Neural progenitor cell (in vitro differentiated cells): ENCODE data around the gene CC2D2B. TPM values are rescaled to one million over a fixed set of nuclear protein-coding genes. Genes with fewer than 3 reads are reported as not detected.

ENCODE experiments used
- DNase-seq: peaks from one replicate; pipeline ENCODE4 v3.0.0-alpha.2; 2016; ENCODE audit warnings: low spot score
- H2AFZ ChIP-seq: fragments of 200-600 bp; sonication (generic); replicated peaks from 2 replicates; pipeline ENCODE4 v1.6.1; 2016; ENCODE audit warnings: antibody characterized with exemption
- H3F3A ChIP-seq: fragments of 200-600 bp; sonication (generic); 2 replicates; pipeline ENCODE4 v1.6.1; 2016; ENCODE audit warnings: antibody characterized with exemption, low read depth
- H3K27ac ChIP-seq: fragments of 200-600 bp; sonication (generic); 2 replicates; pipeline ENCODE4 v1.5.1; 2016; ENCODE audit warnings: mild to moderate bottlenecking
- H3K27me3 ChIP-seq: fragments of 200-600 bp; sonication (generic); 2 replicates; pipeline ENCODE4 v1.6.1; 2016; ENCODE audit warnings: mild to moderate bottlenecking, moderate library complexity
- H3K36me3 ChIP-seq: fragments of 200-600 bp; sonication (generic); 2 replicates; pipeline ENCODE4 v1.5.1; 2016
- H3K4me1 ChIP-seq: fragments of 200-600 bp; sonication (generic); 2 replicates; pipeline ENCODE4 v1.6.1; 2016; ENCODE audit warnings: mixed run types
- H3K4me2 ChIP-seq: fragments of 200-600 bp; sonication (generic); 2 replicates; pipeline ENCODE4 v1.6.1; 2016
- H3K4me3 ChIP-seq: fragments of 200-600 bp; sonication (generic); 2 replicates; pipeline ENCODE4 v1.5.1; 2016
- H3K79me2 ChIP-seq: fragments of 200-600 bp; sonication (generic); 2 replicates; pipeline ENCODE4 v1.6.1; 2016; ENCODE audit warnings: low read depth
- H3K9ac ChIP-seq: fragments of 200-600 bp; sonication (generic); 2 replicates; pipeline ENCODE4 v1.6.1; 2016
- H3K9me3 ChIP-seq: fragments of 200-600 bp; sonication (generic); 2 replicates; pipeline ENCODE4 v1.5.1; 2016; ENCODE audit warnings: low read depth
- H4K20me1 ChIP-seq: fragments of 200-600 bp; sonication (generic); 2 replicates; pipeline ENCODE4 v1.6.1; 2016; ENCODE audit warnings: low read depth
- H3K27ac Mint-ChIP-seq: 3 replicates; pipeline ENCODE4 v1.8.0; 2021; ENCODE audit warnings: mixed read lengths
- H3K27me3 Mint-ChIP-seq: 2 replicates; pipeline ENCODE4 v1.8.0; 2022; ENCODE audit warnings: low read depth, mild to moderate bottlenecking, inconsistent platforms, moderate library complexity, mixed read lengths; ENCODE audit not compliant: insufficient read depth
- H3K36me3 Mint-ChIP-seq: 3 replicates; pipeline ENCODE4 v1.8.0; 2021; ENCODE audit warnings: mixed read lengths
- H3K4me1 Mint-ChIP-seq: 3 replicates; pipeline ENCODE4 v1.8.0; 2021; ENCODE audit warnings: mixed read lengths
- H3K4me3 Mint-ChIP-seq: 3 replicates; pipeline ENCODE4 v1.8.0; 2021; ENCODE audit warnings: mild to moderate bottlenecking, moderate library complexity, mixed read lengths
- H3K9me3 Mint-ChIP-seq: 3 replicates; pipeline ENCODE4 v1.8.0; 2020; ENCODE audit warnings: mixed read lengths
- CTCF ChIP-seq: fragments of 200-600 bp; sonication (generic); IDR thresholded peaks from 2 replicates; pipeline ENCODE4 v1.5.1; 2017; ENCODE audit warnings: antibody characterized with exemption, mild to moderate bottlenecking
- EZH2 ChIP-seq: fragments of 200-600 bp; sonication (generic); IDR thresholded peaks from 2 replicates; pipeline ENCODE4 v1.6.1; 2017; ENCODE audit warnings: antibody characterized with exemption, mild to moderate bottlenecking, moderate library complexity
- EZH2phosphoT487 ChIP-seq: fragments of 200-600 bp; sonication (generic); IDR thresholded peaks from 2 replicates; pipeline ENCODE4 v1.6.1; 2017; ENCODE audit warnings: antibody characterized with exemption
- total RNA-seq: library from RNA; depleted of rRNA; stranded (reverse); fragments of >200 nt; gene quantifications from 2 replicates; pipeline ENCODE4 v1.2.3, GENCODE V29; 2015; ENCODE audit warnings: low replicate concordance

The CC2D2B gene
- total RNA-seq, 1 donor from 2014 or later: 0.37 TPM

GRCh38 chr10:95998255-95998784 is 90.5 kb downstream of the CC2D2B start:
- DNase-seq: no peak
- Histone ChIP-seq H3K27me3 (no peaks in the 10 kb centered on the region), H3K4me2 (no peak overlapping the region), H3K79me2 (no peaks in the 10 kb centered on the region), H3K36me3 (no peaks in the 10 kb centered on the region), H3K9ac (no peak overlapping the region), H2AFZ (no peak overlapping the region), H3K4me1 (no peaks in the 10 kb centered on the region), H3F3A (no peaks in the 10 kb centered on the region), H3K4me3 (no peak overlapping the region), H4K20me1 (no peaks in the 10 kb centered on the region), H3K27ac (no peak overlapping the region), H3K9me3 (no peaks in the 10 kb centered on the region)
- no peaks in the 10 kb centered on the region for H3K9me3 Mint-ChIP-seq
- no peak overlapping the region for H3K27ac Mint-ChIP-seq
- TF ChIP-seq CTCF: no peak
- no peak for TF ChIP-seq EZH2phosphoT487
- TF ChIP-seq EZH2: no peak
- H3K27me3 Mint-ChIP-seq: no peaks in the 10 kb centered on the region
- no peak overlapping the region for H3K4me3 Mint-ChIP-seq
- no peaks in the 10 kb centered on the region for H3K36me3 Mint-ChIP-seq
- H3K4me1 Mint-ChIP-seq: peaks cover 4% of the 10 kb centered on the region

GRCh38 chr10:96013956-96014355 is 106.2 kb downstream of the CC2D2B start:
- Mint-ChIP-seq H3K4me3 (no peak overlapping the region), H3K27me3 (peaks cover 5% of the 10 kb centered on the region), H3K27ac (no peak overlapping the region), H3K36me3 (no peaks in the 10 kb centered on the region), H3K4me1 (no peaks in the 10 kb centered on the region), H3K9me3 (no peaks in the 10 kb centered on the region)
- TF ChIP-seq EZH2 (no peak), EZH2phosphoT487 (no peak), CTCF (no peak)
- no peak for DNase-seq
- Histone ChIP-seq H3K9me3 (no peaks in the 10 kb centered on the region), H3F3A (no peaks in the 10 kb centered on the region), H4K20me1 (no peaks in the 10 kb centered on the region), H3K27me3 (no peaks in the 10 kb centered on the region), H3K36me3 (no peaks in the 10 kb centered on the region), H3K4me1 (no peaks in the 10 kb centered on the region), H3K4me3 (no peak overlapping the region), H3K79me2 (no peaks in the 10 kb centered on the region), H3K9ac (no peak overlapping the region), H3K4me2 (no peak overlapping the region), H2AFZ (no peak overlapping the region), H3K27ac (no peak overlapping the region)

- no peak overlapping the region for H3K9ac ChIP-seq
- H3K9me3 ChIP-seq: no peaks in the 10 kb centered on the region
- Mint-ChIP-seq H3K36me3 (no peaks in the 10 kb centered on the region), H3K27me3 (peaks cover 5% of the 10 kb centered on the region), H3K4me1 (no peaks in the 10 kb centered on the region), H3K27ac (no peak overlapping the region), H3K9me3 (no peaks in the 10 kb centered on the region), H3K4me3 (no peak overlapping the region)
- H3K4me3 ChIP-seq: no peak overlapping the region
- no peak overlapping the region for H3K27ac ChIP-seq
- TF ChIP-seq CTCF (no peak), EZH2phosphoT487 (no peak), EZH2 (no peak)
- H3K79me2 ChIP-seq: no peaks in the 10 kb centered on the region
- no peaks in the 10 kb centered on the region for H3K36me3 ChIP-seq
- no peaks in the 10 kb centered on the region for H3K27me3 ChIP-seq
- H3K4me1 ChIP-seq: no peaks in the 10 kb centered on the region
- H3K4me2 ChIP-seq: no peak overlapping the region
- no peak for DNase-seq
- H2AFZ ChIP-seq: no peak overlapping the region
- H3F3A ChIP-seq: no peaks in the 10 kb centered on the region
- no peaks in the 10 kb centered on the region for H4K20me1 ChIP-seq
These were observed 106.8 kb downstream of the CC2D2B start for GRCh38 chr10:96014473-96015102.
